ENCODE data around the gene HSPB9. TPM values are rescaled to one million over a fixed set of nuclear protein-coding genes. Genes with fewer than 3 reads are reported as not detected.
A peak's percentile ranks its signal among the peaks of the same experiment; 100 is the strongest.

HSPB9 gene
- total RNA-seq, 1 experiment from 2014 or later = not detected

DNA sequence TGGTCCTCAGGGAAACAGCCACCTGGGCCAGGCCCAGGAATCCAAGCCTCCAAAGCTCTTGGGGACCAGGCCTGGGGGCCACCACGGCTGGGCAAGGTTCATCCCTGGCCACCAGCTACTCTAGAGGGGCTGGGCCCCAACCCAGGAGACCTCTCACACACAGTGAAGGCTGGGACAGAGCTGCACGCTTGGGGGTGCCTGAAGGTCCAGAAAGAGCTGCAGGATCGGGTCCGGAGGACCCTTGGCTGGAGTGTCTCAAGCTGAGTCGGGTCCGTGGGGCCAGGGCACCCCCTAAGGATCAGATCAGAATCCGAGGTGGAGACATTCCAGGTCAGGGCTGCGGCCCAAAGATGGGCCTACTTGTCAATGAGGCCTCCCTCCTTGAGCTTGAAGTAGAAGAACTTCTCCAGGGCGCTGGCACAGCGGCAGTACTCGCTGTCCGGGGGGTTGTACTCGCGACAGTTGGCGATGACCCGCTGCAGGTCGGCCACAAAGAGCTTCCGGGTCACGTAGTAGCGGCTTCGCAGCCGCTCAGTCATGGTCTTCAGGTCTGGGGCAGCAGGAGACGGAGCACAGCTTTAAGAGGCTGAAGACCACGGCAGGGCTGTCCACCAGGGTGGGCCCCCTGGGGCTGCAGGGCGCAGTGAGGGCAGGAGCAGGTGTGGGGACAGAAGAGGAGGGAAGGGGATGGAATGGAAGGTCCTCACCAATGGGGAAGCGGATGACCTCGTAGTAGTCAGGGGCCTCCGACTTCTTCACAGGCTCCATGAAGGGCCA is 9.1 kb upstream of the HSPB9 start:
- Histone ChIP-seq H2AFZ (ENCODE audit: low read depth, low read length, poor library complexity, severe bottlenecking) (no peak overlapping the region), H3K9me2 (ENCODE audit: insufficient read depth) (no peaks in the 10 kb centered on the region), H3K27ac (ENCODE audit: low read depth, low read length) (no peak overlapping the region), H3K9me3 (ENCODE audit: control insufficient read depth in 1 of 2, insufficient read depth in 1 of 2, low read depth in 1 of 2, low read length in 2 of 2) (no peaks in the 10 kb centered on the region), H3K79me2 (ENCODE audit: insufficient read depth, low read length) (no peaks in the 10 kb centered on the region), H3K4me3 (replicated peaks in 1 of 2; ENCODE audit: low read depth in 1 of 2, low read length in 2 of 2) (no peak overlapping the region), H3K4me2 (ENCODE audit: low read length) (no peak overlapping the region), H3K4me1 (ENCODE audit: control insufficient read depth in 1 of 2, insufficient read depth in 2 of 2, low read length in 2 of 2) (no peaks in the 10 kb centered on the region; a peak in 1 of 4 replicates), H3K36me3 (ENCODE audit: control insufficient read depth in 1 of 2, insufficient read depth in 2 of 2, low read length in 2 of 2) (peaks cover 3 to 11% of the 10 kb centered on the region in 2 experiments), H3K9ac (ENCODE audit: low read length) (no peak overlapping the region), H4K20me1 (ENCODE audit: insufficient read depth) (no peaks in the 10 kb centered on the region), H3K27me3 (ENCODE audit: insufficient read depth, low read length) (no peaks in the 10 kb centered on the region)
- RAD21 ChIA-PET (ENCODE audit: low non-redundant PET in 1 of 2, low total read pairs in 2 of 2, uncharacterized antibody in 2 of 2, unreplicated experiment in 2 of 2) = interaction anchor here in 1 of 2 experiments (1.3 kb wide), 1 partner anchor 88 kb away, joined by 3 read pairs; no protein-coding TSS in a partner anchor
- CTCF ChIA-PET = interaction anchor here (0.6 to 1.9 kb wide), 5 partner anchors 12 to 148 kb away, joined by 3 to 5 read pairs (median 3); no protein-coding TSS in a partner anchor
- ATAC-seq = no peak
- POLR2A ChIA-PET = no interaction called here
- intact Hi-C loops (cut with micrococcal nuclease) = no loop called here
- DNase-seq (ENCODE audit: low read depth, low spot score) = no peak
- TF ChIP-seq EZH2phosphoT487 (IDR thresholded peaks at IDR 0.05; ENCODE audit: borderline replicate concordance) (no peak), EGR1 (IDR thresholded peaks at IDR 0.05; ENCODE audit: low read depth) (no peak), REST (IDR thresholded peaks at IDR 0.05; ENCODE audit: low read depth) (no peak), MAX (IDR thresholded peaks at IDR 0.05) (no peak), CBX3 (IDR thresholded peaks at IDR 0.05; ENCODE audit: low read depth) (no peak), CEBPB (IDR thresholded peaks at IDR 0.05; ENCODE audit: low read depth) (no peak), ELF1 (IDR thresholded peaks at IDR 0.05; ENCODE audit: borderline replicate concordance, low read depth) (no peak), SP1 (IDR thresholded peaks at IDR 0.05; ENCODE audit: low read depth) (no peak), CTCF (IDR thresholded peaks at IDR 0.05 in 2 of 3, conservative IDR thresholded peaks at IDR 0.05 in 1 of 3; ENCODE audit: borderline replicate concordance in 1 of 3, insufficient read depth in 1 of 3, low read depth in 2 of 3, low read length in 2 of 3) (no peak), ZNF274 (IDR thresholded peaks at IDR 0.05; ENCODE audit: low read depth, low read length) (no peak), POLR2AphosphoS5 (IDR thresholded peaks at IDR 0.05; ENCODE audit: low read depth, low read length) (no peak), ZFX (IDR thresholded peaks at IDR 0.05) (no peak), RAD21 (IDR thresholded peaks at IDR 0.05; ENCODE audit: low read depth) (no peak), FOSL1 (IDR thresholded peaks at IDR 0.05; ENCODE audit: low read depth) (no peak)
- TF ChIP-seq, protein P1, sequence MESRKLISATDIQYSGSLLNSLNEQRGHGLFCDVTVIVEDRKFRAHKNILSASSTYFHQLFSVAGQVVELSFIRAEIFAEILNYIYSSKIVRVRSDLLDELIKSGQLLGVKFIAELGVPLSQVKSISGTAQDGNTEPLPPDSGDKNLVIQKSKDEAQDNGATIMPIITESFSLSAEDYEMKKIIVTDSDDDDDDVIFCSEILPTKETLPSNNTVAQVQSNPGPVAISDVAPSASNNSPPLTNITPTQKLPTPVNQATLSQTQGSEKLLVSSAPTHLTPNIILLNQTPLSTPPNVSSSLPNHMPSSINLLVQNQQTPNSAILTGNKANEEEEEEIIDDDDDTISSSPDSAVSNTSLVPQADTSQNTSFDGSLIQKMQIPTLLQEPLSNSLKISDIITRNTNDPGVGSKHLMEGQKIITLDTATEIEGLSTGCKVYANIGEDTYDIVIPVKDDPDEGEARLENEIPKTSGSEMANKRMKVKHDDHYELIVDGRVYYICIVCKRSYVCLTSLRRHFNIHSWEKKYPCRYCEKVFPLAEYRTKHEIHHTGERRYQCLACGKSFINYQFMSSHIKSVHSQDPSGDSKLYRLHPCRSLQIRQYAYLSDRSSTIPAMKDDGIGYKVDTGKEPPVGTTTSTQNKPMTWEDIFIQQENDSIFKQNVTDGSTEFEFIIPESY (IDR thresholded peaks at IDR 0.05; ENCODE audit: extremely low read depth, insufficient replicate concordance, low read length) = no peak
- BruUV-seq (replicated peaks) = TSS peak; percentile 54
